GM23338 (cell line): ENCODE data around the gene UROS. TPM values are rescaled to one million over a fixed set of nuclear protein-coding genes. Genes with fewer than 3 reads are reported as not detected.

ENCODE experiments used
- ATAC-seq: fragments of 200-7000 bp; cut with Tn5 transposase; 3 replicates; pipeline ENCODE4 v1.9.1; 2020
- DNase-seq: peaks from one replicate; pipeline ENCODE4 v3.0.0-alpha.2; 2015; ENCODE audit warnings: low spot score
- H2AFZ ChIP-seq: fragments of 200-600 bp; sonication (generic); 2 replicates; pipeline ENCODE4 v1.8.0; 2016; ENCODE audit warnings: antibody characterized with exemption, mild to moderate bottlenecking, moderate library complexity
- H3F3A ChIP-seq: fragments of 200-600 bp; sonication (generic); replicated peaks from 2 replicates; pipeline ENCODE4 v1.8.0; 2017; ENCODE audit warnings: antibody characterized with exemption, mixed run types, low read depth
- H3K27ac ChIP-seq: fragments of 200-600 bp; sonication (generic); 2 replicates; pipeline ENCODE4 v1.6.1; 2016; ENCODE audit warnings: low read depth
- H3K27me3 ChIP-seq: fragments of 200-600 bp; sonication (generic); 2 replicates; pipeline ENCODE4 v1.8.0; 2016; ENCODE audit warnings: mild to moderate bottlenecking, mixed run types, moderate library complexity; ENCODE audit not compliant: insufficient read depth
- H3K36me3 ChIP-seq: fragments of 200-600 bp; sonication (generic); 2 replicates; pipeline ENCODE4 v1.8.0; 2016; ENCODE audit warnings: mild to moderate bottlenecking; ENCODE audit not compliant: insufficient read depth
- H3K4me1 ChIP-seq: fragments of 200-600 bp; sonication (generic); 2 replicates; pipeline ENCODE4 v1.8.0; 2016; ENCODE audit warnings: mild to moderate bottlenecking, moderate library complexity; ENCODE audit not compliant: insufficient read depth
- H3K4me2 ChIP-seq: fragments of 200-600 bp; sonication (generic); 2 replicates; pipeline ENCODE4 v1.7.1; 2017; ENCODE audit warnings: mixed run types
- H3K4me3 ChIP-seq: fragments of 200-600 bp; sonication (generic); 2 replicates; pipeline ENCODE4 v1.6.1; 2016; ENCODE audit warnings: mixed run types
- H3K79me2 ChIP-seq: fragments of 200-600 bp; sonication (generic); replicated peaks from 2 replicates; pipeline ENCODE4 v1.8.0; 2017; ENCODE audit warnings: mild to moderate bottlenecking; ENCODE audit not compliant: insufficient read depth
- H3K9me2 ChIP-seq: fragments of 200-600 bp; sonication (generic); 2 replicates; pipeline ENCODE4 v1.8.0; 2017; ENCODE audit not compliant: insufficient read depth
- H4K20me1 ChIP-seq: fragments of 200-600 bp; sonication (generic); replicated peaks from 2 replicates; pipeline ENCODE4 v1.8.0; 2017; ENCODE audit warnings: mild to moderate bottlenecking; ENCODE audit not compliant: insufficient read depth
- H3K27ac Mint-ChIP-seq: 2 replicates; pipeline ENCODE4 v1.8.0; 2020; ENCODE audit warnings: inconsistent platforms, mild to moderate bottlenecking, moderate library complexity, mixed read lengths
- H3K27me3 Mint-ChIP-seq: 3 replicates; pipeline ENCODE4 v1.8.0; 2022; ENCODE audit warnings: low read depth, mild to moderate bottlenecking, moderate library complexity, mixed read lengths, inconsistent platforms; ENCODE audit not compliant: insufficient read depth, poor library complexity
- H3K36me3 Mint-ChIP-seq: 3 replicates; pipeline ENCODE4 v1.8.0; 2021; ENCODE audit warnings: low read depth, mild to moderate bottlenecking, inconsistent platforms, moderate library complexity, mixed read lengths
- H3K4me1 Mint-ChIP-seq: 3 replicates; pipeline ENCODE4 v1.8.0; 2020; ENCODE audit warnings: mild to moderate bottlenecking, inconsistent platforms, mixed read lengths
- H3K4me3 Mint-ChIP-seq: 3 replicates; pipeline ENCODE4 v1.8.0; 2021; ENCODE audit warnings: moderate library complexity, mild to moderate bottlenecking, inconsistent platforms, mixed read lengths
- H3K9me3 Mint-ChIP-seq: 3 replicates; pipeline ENCODE4 v1.8.0; 2020; ENCODE audit warnings: moderate library complexity, mild to moderate bottlenecking, inconsistent platforms, mixed read lengths
- CREB1 ChIP-seq: fragments of 250-450 bp; sonication (Bioruptor Pico); IDR thresholded peaks from 2 replicates; pipeline ENCODE4 v1.5.0; 2020; ENCODE audit warnings: low read depth, mild to moderate bottlenecking, moderate library complexity
- EZH2 ChIP-seq: fragments of 200-600 bp; sonication (generic); IDR thresholded peaks from one replicate; pipeline ENCODE4 v1.8.0; 2017; ENCODE audit warnings: antibody characterized with exemption, mild to moderate bottlenecking, low read depth; ENCODE audit not compliant: unreplicated experiment
- EZH2phosphoT487 ChIP-seq: fragments of 200-600 bp; sonication (generic); IDR thresholded peaks from one replicate; pipeline ENCODE4 v1.8.1; 2018; ENCODE audit warnings: antibody characterized with exemption; ENCODE audit not compliant: unreplicated experiment
- JUNB ChIP-seq: IDR thresholded peaks from one replicate; pipeline ENCODE4 v1.6.1; 2016; ENCODE audit warnings: antibody characterized with exemption; ENCODE audit not compliant: unreplicated experiment
- NANOG ChIP-seq: IDR thresholded peaks from 2 replicates; pipeline ENCODE4 v1.6.1; 2016; ENCODE audit warnings: antibody characterized with exemption, borderline replicate concordance
- POLR2AphosphoS5 ChIP-seq: IDR thresholded peaks from 2 replicates; pipeline ENCODE4 v1.6.1; 2016; ENCODE audit warnings: antibody characterized with exemption, low read depth
- STAT1 ChIP-seq: IDR thresholded peaks from one replicate; pipeline ENCODE4 v1.6.1; 2016; ENCODE audit warnings: antibody characterized with exemption; ENCODE audit not compliant: unreplicated experiment
- ZNF114 ChIP-seq: fragments of 250-450 bp; sonication (Bioruptor Pico); IDR thresholded peaks from 2 replicates; pipeline ENCODE4 v1.5.0; 2020; ENCODE audit warnings: mild to moderate bottlenecking, moderate library complexity
- ZNF331 ChIP-seq: fragments of 250-450 bp; sonication (Bioruptor Pico); IDR thresholded peaks from 2 replicates; pipeline ENCODE4 v1.5.0; 2020; ENCODE audit warnings: low read depth, mild to moderate bottlenecking, moderate library complexity
- polyA plus RNA-seq: library from polyadenylated mRNA; unstranded; fragments of >200 nt; fragmentation: Nextera tagmentation; extraction: Ambion mirVana; gene quantifications from 2 replicates; pipeline ENCODE4 v1.2.1, GENCODE V29; 2016
- total RNA-seq: library from RNA; depleted of rRNA; stranded (reverse); fragments of >200 nt; shearing (Covaris generic); gene quantifications from 2 replicates; pipeline ENCODE4 v1.2.3, GENCODE V29; 2014
- TF ChIP-seq, protein P1 (sequence below): IDR thresholded peaks from 2 replicates; pipeline ENCODE4 v1.6.1; 2016; ENCODE audit warnings: antibody characterized with exemption
- TF ChIP-seq, protein P2 (sequence below): IDR thresholded peaks from one replicate; pipeline ENCODE4 v1.6.1; 2018; ENCODE audit warnings: antibody characterized with exemption; ENCODE audit not compliant: unreplicated experiment
- TF ChIP-seq, protein P3 (sequence below), 2 experiments: fragments of 200-600 bp in 1 of 2; sonication (generic) in 1 of 2; conservative IDR thresholded peaks; 2 replicates each; pipeline versions ENCODE4 v1.5.1 to v1.6.1; 2016 to 2017; ENCODE audit warnings: antibody characterized with exemption in 2 of 2, low read depth in 2 of 2, mild to moderate bottlenecking in 2 of 2, moderate library complexity in 1 of 2
- TF ChIP-seq, protein P4 (sequence below): fragments of 250-450 bp; sonication (Bioruptor Pico); IDR thresholded peaks from 2 replicates; pipeline ENCODE4 v1.5.0; 2020; ENCODE audit warnings: mild to moderate bottlenecking, moderate library complexity

UROS gene
- total and polyA plus RNA-seq, 2 experiments from 2014 or later: 41.3 to 43.4 TPM

DNA sequence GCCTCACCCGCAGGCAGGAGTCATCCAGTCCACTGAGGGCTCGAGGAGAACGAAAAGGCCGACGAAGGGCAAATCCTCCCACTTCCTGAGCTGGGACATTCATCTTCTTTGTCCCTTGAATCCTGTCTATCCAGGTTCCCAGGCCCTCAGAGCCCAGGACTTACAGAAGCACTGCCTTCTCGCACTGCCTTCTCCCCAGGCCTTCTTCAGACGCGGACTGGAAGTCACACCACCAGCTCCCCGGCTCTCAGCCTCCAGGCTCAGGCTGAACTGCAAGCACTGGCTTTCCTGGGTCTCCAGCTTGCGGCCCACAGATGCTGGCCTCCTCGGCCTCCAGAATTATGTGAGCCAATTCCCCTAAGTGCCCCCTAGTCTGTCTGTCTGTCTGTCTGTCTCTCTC lies 41.0 kb downstream of the UROS start:
- Histone ChIP-seq H3F3A (no peaks in the 10 kb centered on the region), H3K27me3 (no peaks in the 10 kb centered on the region), H3K36me3 (no peaks in the 10 kb centered on the region), H4K20me1 (no peaks in the 10 kb centered on the region), H3K79me2 (no peaks in the 10 kb centered on the region), H2AFZ (no peak overlapping the region), H3K4me1 (no peaks in the 10 kb centered on the region), H3K4me2 (no peak overlapping the region), H3K4me3 (no peak overlapping the region), H3K27ac (no peak overlapping the region), H3K9me2 (no peaks in the 10 kb centered on the region)
- DNase-seq (no peak), ATAC-seq (no peak)
- Mint-ChIP-seq H3K4me1 (no peaks in the 10 kb centered on the region; the same call in 2 of the 3 replicates), H3K4me3 (no peak overlapping the region), H3K36me3 (no peaks in the 10 kb centered on the region; the same call in 2 of the 3 replicates), H3K27me3 (peaks cover 3% of the 10 kb centered on the region), H3K27ac (no peak overlapping the region), H3K9me3 (peaks cover 5% of the 10 kb centered on the region; the same call in 2 of the 3 replicates)
- TF ChIP-seq ZNF331 (CRISPR knock-in tag): no peak
- no peak for TF ChIP-seq JUNB
- TF ChIP-seq EZH2phosphoT487: no peak
- TF ChIP-seq EZH2: no peak
- no peak for TF ChIP-seq POLR2AphosphoS5
- TF ChIP-seq ZNF114 (CRISPR knock-in tag): no peak
- TF ChIP-seq, protein P1, sequence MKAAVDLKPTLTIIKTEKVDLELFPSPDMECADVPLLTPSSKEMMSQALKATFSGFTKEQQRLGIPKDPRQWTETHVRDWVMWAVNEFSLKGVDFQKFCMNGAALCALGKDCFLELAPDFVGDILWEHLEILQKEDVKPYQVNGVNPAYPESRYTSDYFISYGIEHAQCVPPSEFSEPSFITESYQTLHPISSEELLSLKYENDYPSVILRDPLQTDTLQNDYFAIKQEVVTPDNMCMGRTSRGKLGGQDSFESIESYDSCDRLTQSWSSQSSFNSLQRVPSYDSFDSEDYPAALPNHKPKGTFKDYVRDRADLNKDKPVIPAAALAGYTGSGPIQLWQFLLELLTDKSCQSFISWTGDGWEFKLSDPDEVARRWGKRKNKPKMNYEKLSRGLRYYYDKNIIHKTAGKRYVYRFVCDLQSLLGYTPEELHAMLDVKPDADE: no peak
- TF ChIP-seq, protein P2, sequence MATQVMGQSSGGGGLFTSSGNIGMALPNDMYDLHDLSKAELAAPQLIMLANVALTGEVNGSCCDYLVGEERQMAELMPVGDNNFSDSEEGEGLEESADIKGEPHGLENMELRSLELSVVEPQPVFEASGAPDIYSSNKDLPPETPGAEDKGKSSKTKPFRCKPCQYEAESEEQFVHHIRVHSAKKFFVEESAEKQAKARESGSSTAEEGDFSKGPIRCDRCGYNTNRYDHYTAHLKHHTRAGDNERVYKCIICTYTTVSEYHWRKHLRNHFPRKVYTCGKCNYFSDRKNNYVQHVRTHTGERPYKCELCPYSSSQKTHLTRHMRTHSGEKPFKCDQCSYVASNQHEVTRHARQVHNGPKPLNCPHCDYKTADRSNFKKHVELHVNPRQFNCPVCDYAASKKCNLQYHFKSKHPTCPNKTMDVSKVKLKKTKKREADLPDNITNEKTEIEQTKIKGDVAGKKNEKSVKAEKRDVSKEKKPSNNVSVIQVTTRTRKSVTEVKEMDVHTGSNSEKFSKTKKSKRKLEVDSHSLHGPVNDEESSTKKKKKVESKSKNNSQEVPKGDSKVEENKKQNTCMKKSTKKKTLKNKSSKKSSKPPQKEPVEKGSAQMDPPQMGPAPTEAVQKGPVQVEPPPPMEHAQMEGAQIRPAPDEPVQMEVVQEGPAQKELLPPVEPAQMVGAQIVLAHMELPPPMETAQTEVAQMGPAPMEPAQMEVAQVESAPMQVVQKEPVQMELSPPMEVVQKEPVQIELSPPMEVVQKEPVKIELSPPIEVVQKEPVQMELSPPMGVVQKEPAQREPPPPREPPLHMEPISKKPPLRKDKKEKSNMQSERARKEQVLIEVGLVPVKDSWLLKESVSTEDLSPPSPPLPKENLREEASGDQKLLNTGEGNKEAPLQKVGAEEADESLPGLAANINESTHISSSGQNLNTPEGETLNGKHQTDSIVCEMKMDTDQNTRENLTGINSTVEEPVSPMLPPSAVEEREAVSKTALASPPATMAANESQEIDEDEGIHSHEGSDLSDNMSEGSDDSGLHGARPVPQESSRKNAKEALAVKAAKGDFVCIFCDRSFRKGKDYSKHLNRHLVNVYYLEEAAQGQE: no peak
- TF ChIP-seq, protein P3, sequence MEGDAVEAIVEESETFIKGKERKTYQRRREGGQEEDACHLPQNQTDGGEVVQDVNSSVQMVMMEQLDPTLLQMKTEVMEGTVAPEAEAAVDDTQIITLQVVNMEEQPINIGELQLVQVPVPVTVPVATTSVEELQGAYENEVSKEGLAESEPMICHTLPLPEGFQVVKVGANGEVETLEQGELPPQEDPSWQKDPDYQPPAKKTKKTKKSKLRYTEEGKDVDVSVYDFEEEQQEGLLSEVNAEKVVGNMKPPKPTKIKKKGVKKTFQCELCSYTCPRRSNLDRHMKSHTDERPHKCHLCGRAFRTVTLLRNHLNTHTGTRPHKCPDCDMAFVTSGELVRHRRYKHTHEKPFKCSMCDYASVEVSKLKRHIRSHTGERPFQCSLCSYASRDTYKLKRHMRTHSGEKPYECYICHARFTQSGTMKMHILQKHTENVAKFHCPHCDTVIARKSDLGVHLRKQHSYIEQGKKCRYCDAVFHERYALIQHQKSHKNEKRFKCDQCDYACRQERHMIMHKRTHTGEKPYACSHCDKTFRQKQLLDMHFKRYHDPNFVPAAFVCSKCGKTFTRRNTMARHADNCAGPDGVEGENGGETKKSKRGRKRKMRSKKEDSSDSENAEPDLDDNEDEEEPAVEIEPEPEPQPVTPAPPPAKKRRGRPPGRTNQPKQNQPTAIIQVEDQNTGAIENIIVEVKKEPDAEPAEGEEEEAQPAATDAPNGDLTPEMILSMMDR (conservative IDR thresholded peaks at IDR 0.05; ENCODE audit: low read depth in 2 of 2): no peak
- TF ChIP-seq STAT1: no peak
- no peak for TF ChIP-seq NANOG
- TF ChIP-seq, protein P4, sequence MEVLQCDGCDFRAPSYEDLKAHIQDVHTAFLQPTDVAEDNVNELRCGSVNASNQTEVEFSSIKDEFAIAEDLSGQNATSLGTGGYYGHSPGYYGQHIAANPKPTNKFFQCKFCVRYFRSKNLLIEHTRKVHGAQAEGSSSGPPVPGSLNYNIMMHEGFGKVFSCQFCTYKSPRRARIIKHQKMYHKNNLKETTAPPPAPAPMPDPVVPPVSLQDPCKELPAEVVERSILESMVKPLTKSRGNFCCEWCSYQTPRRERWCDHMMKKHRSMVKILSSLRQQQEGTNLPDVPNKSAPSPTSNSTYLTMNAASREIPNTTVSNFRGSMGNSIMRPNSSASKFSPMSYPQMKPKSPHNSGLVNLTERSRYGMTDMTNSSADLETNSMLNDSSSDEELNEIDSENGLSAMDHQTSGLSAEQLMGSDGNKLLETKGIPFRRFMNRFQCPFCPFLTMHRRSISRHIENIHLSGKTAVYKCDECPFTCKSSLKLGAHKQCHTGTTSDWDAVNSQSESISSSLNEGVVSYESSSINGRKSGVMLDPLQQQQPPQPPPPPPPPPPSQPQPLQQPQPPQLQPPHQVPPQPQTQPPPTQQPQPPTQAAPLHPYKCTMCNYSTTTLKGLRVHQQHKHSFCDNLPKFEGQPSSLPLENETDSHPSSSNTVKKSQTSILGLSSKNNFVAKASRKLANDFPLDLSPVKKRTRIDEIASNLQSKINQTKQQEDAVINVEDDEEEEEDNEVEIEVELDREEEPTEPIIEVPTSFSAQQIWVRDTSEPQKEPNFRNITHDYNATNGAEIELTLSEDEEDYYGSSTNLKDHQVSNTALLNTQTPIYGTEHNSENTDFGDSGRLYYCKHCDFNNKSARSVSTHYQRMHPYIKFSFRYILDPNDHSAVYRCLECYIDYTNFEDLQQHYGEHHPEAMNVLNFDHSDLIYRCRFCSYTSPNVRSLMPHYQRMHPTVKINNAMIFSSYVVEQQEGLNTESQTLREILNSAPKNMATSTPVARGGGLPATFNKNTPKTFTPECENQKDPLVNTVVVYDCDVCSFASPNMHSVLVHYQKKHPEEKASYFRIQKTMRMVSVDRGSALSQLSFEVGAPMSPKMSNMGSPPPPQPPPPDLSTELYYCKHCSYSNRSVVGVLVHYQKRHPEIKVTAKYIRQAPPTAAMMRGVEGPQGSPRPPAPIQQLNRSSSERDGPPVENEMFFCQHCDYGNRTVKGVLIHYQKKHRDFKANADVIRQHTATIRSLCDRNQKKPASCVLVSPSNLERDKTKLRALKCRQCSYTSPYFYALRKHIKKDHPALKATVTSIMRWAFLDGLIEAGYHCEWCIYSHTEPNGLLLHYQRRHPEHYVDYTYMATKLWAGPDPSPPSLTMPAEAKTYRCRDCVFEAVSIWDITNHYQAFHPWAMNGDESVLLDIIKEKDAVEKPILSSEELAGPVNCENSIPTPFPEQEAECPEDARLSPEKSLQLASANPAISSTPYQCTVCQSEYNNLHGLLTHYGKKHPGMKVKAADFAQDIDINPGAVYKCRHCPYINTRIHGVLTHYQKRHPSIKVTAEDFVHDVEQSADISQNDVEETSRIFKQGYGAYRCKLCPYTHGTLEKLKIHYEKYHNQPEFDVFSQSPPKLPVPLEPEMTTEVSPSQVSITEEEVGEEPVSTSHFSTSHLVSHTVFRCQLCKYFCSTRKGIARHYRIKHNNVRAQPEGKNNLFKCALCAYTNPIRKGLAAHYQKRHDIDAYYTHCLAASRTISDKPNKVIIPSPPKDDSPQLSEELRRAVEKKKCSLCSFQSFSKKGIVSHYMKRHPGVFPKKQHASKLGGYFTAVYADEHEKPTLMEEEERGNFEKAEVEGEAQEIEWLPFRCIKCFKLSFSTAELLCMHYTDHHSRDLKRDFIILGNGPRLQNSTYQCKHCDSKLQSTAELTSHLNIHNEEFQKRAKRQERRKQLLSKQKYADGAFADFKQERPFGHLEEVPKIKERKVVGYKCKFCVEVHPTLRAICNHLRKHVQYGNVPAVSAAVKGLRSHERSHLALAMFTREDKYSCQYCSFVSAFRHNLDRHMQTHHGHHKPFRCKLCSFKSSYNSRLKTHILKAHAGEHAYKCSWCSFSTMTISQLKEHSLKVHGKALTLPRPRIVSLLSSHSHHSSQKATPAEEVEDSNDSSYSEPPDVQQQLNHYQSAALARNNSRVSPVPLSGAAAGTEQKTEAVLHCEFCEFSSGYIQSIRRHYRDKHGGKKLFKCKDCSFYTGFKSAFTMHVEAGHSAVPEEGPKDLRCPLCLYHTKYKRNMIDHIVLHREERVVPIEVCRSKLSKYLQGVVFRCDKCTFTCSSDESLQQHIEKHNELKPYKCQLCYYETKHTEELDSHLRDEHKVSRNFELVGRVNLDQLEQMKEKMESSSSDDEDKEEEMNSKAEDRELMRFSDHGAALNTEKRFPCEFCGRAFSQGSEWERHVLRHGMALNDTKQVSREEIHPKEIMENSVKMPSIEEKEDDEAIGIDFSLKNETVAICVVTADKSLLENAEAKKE: no peak
- TF ChIP-seq CREB1 (CRISPR knock-in tag): no peak
